Astrocyte (in vitro differentiated cells and primary cell): ENCODE results near the gene ANKRD52. TPM values are rescaled to one million over a fixed set of nuclear protein-coding genes. Genes with fewer than 3 reads are reported as not detected.
"Not testable (repeated sequence)": the region's sequence is repeated elsewhere in the genome, so short reads cannot be mapped to it uniquely, and the experiment has no call there.

ENCODE experiments used
- DNase-seq: peaks from one replicate; pipeline ENCODE4 v3.0.0-alpha.2; 2010; ENCODE audit warnings: low read depth
- FAIRE-seq: peaks from 2 replicates; lab custom pipeline; 2011; peaks lifted over from hg19 to GRCh38; lab: Jason Lieb, UNC
- H2AFZ ChIP-seq: 2 replicates; pipeline ENCODE4 v1.6.0; 2012; ENCODE audit warnings: low read depth, low read length, inconsistent platforms
- H3K27ac ChIP-seq: 2 replicates; pipeline ENCODE4 v1.5.1; 2011; ENCODE audit warnings: low read depth, low read length, inconsistent platforms
- H3K27me3 ChIP-seq: 2 replicates; pipeline ENCODE4 v1.6.0; 2011; ENCODE audit warnings: low read length, inconsistent platforms; ENCODE audit not compliant: insufficient read depth
- H3K36me3 ChIP-seq: 2 replicates; pipeline ENCODE4 v1.5.1; 2011; ENCODE audit warnings: low read length, inconsistent platforms; ENCODE audit not compliant: insufficient read depth
- H3K4me1 ChIP-seq: 2 replicates; pipeline ENCODE4 v1.5.1; 2011; ENCODE audit warnings: low read length, inconsistent platforms; ENCODE audit not compliant: insufficient read depth
- H3K4me2 ChIP-seq: 2 replicates; pipeline ENCODE4 v1.6.0; 2012; ENCODE audit warnings: low read length, inconsistent platforms
- H3K4me3 ChIP-seq: 2 replicates; pipeline ENCODE4 v1.5.1; 2011; ENCODE audit warnings: low read depth, mild to moderate bottlenecking, low read length, inconsistent platforms; ENCODE audit not compliant: insufficient read depth
- H3K79me2 ChIP-seq: 2 replicates; pipeline ENCODE4 v1.6.0; 2012; ENCODE audit warnings: mild to moderate bottlenecking, low read length, inconsistent platforms; ENCODE audit not compliant: insufficient read depth
- H3K9ac ChIP-seq: 2 replicates; pipeline ENCODE4 v1.6.0; 2012; ENCODE audit warnings: mild to moderate bottlenecking, low read length, inconsistent platforms
- H3K9me3 ChIP-seq: 2 replicates; pipeline ENCODE4 v1.5.1; 2012; ENCODE audit warnings: low read depth, mild to moderate bottlenecking, low read length, inconsistent platforms; ENCODE audit not compliant: insufficient read depth
- H4K20me1 ChIP-seq: 2 replicates; pipeline ENCODE4 v1.6.0; 2012; ENCODE audit warnings: low read length, inconsistent platforms; ENCODE audit not compliant: insufficient read depth
- H3K27ac Mint-ChIP-seq: one replicate; pipeline ENCODE4 v1.8.0; 2021; ENCODE audit warnings: mild to moderate bottlenecking, mixed read lengths; ENCODE audit not compliant: unreplicated experiment
- H3K27me3 Mint-ChIP-seq: one replicate; pipeline ENCODE4 v1.8.0; 2021; ENCODE audit warnings: low read depth, mixed read lengths; ENCODE audit not compliant: unreplicated experiment
- H3K36me3 Mint-ChIP-seq: one replicate; pipeline ENCODE4 v1.8.0; 2021; ENCODE audit warnings: low read depth, mixed read lengths; ENCODE audit not compliant: unreplicated experiment
- H3K4me1 Mint-ChIP-seq: one replicate; pipeline ENCODE4 v1.8.0; 2021; ENCODE audit warnings: low read depth, mixed read lengths; ENCODE audit not compliant: unreplicated experiment
- H3K4me3 Mint-ChIP-seq: one replicate; pipeline ENCODE4 v1.8.0; 2021; ENCODE audit warnings: mild to moderate bottlenecking, moderate library complexity, mixed read lengths; ENCODE audit not compliant: unreplicated experiment
- H3K9me3 Mint-ChIP-seq: one replicate; pipeline ENCODE4 v1.8.0; 2021; ENCODE audit warnings: mild to moderate bottlenecking, mixed read lengths; ENCODE audit not compliant: unreplicated experiment
- EZH2 ChIP-seq: IDR thresholded peaks from 2 replicates; pipeline ENCODE4 v1.6.1; 2012; ENCODE audit warnings: mild to moderate bottlenecking, low read length, inconsistent platforms; ENCODE audit not compliant: insufficient read depth
- total RNA-seq: library from RNA; stranded (reverse); gene quantifications from 2 replicates; pipeline ENCODE4 v1.2.1, GENCODE V29; 2021
- TF ChIP-seq, protein P1 (sequence below): IDR thresholded peaks from 2 replicates; pipeline ENCODE4 v1.5.1; 2011; ENCODE audit warnings: low read depth, mild to moderate bottlenecking, inconsistent platforms, low read length, moderate library complexity; ENCODE audit not compliant: insufficient read depth

Gene ANKRD52
- total RNA-seq, 1 donor from 2014 or later: 105 TPM

DNA sequence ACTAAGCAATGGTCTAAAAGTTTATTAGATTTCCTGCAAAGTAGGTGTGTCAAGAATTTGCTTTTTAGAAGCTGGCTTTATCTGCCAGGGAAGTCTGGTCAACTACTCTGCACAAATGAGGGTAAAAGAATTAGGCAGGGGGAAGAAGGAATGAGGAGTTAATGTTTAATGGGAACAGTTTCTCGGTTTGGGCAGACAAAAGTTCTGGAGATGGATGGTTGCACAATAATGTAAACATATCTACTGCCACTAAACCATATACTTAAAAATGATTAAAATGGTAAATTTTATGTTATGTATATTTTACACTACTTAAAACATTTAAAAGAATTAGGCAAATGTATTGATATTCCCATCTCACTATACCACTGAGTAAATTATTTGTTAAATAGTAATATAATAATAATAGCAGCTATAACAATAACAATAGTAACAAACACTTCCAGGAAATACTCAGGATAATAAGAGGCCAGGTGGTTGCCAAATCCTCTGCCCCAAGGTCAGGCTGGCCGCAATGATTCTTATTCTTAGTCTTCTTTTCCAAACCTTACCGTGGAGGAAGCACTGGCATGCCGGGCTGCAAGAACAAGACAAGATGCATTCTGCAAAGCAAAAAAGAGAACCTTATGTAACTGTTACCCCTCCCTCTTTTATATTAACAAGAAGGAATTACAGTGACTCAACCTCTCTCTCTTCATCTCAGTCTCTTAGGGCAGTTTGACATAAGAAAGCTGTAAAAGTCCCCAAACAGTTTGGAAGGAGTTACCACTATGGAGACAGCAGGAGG, 28.1 kb upstream of the ANKRD52 start:
- H3K9me3 ChIP-seq: no peaks in the 10 kb centered on the region
- peaks cover 42% of the 10 kb centered on the region for H4K20me1 ChIP-seq
- no peaks in the 10 kb centered on the region for H3K27me3 Mint-ChIP-seq
- no peaks in the 10 kb centered on the region for H3K9me3 Mint-ChIP-seq
- no peak overlapping the region for H3K4me2 ChIP-seq
- TF ChIP-seq, protein P1, sequence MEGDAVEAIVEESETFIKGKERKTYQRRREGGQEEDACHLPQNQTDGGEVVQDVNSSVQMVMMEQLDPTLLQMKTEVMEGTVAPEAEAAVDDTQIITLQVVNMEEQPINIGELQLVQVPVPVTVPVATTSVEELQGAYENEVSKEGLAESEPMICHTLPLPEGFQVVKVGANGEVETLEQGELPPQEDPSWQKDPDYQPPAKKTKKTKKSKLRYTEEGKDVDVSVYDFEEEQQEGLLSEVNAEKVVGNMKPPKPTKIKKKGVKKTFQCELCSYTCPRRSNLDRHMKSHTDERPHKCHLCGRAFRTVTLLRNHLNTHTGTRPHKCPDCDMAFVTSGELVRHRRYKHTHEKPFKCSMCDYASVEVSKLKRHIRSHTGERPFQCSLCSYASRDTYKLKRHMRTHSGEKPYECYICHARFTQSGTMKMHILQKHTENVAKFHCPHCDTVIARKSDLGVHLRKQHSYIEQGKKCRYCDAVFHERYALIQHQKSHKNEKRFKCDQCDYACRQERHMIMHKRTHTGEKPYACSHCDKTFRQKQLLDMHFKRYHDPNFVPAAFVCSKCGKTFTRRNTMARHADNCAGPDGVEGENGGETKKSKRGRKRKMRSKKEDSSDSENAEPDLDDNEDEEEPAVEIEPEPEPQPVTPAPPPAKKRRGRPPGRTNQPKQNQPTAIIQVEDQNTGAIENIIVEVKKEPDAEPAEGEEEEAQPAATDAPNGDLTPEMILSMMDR: no peak
- no peak for TF ChIP-seq EZH2
- peaks cover 47% of the 10 kb centered on the region for H3K36me3 ChIP-seq
- H2AFZ ChIP-seq: no peak overlapping the region
- H3K4me3 Mint-ChIP-seq: no peak overlapping the region
- FAIRE-seq (no peak), DNase-seq (no peak)
- H3K4me1 Mint-ChIP-seq: no peaks in the 10 kb centered on the region
- H3K79me2 ChIP-seq: peaks cover 36% of the 10 kb centered on the region
- no peak overlapping the region for H3K27ac Mint-ChIP-seq
- H3K4me3 ChIP-seq: no peak overlapping the region
- no peaks in the 10 kb centered on the region for H3K27me3 ChIP-seq
- H3K27ac ChIP-seq: no peak overlapping the region
- no peaks in the 10 kb centered on the region for H3K4me1 ChIP-seq
- H3K9ac ChIP-seq: no peak overlapping the region
- H3K36me3 Mint-ChIP-seq: peaks cover 13% of the 10 kb centered on the region

DNA sequence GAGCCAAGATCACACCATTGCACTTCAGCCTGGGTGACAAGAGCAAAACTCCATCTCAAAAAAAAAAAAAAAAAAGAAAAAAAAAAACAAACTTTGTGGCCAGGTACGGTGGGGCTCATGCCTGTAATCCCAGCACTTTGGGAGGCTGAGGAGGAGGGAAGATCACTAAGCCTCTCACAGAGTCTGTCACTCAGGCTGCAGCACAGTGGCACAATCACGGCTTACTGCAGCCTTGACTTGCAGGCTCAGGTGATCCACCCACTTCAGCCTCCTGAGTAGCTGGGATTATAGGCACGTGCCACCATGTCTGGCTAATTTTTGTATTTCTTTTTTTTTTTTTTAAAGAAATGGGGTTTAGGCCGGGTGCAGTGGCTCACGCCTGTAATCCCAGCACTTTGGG, 26.1 kb upstream of the ANKRD52 start:
- not testable (repeated sequence) for H3K9ac ChIP-seq, H3K4me1 ChIP-seq, DNase-seq, H3K4me3 Mint-ChIP-seq, H3K27me3 Mint-ChIP-seq, FAIRE-seq, H3K9me3 Mint-ChIP-seq, H3K9me3 ChIP-seq, H3K27me3 ChIP-seq, H2AFZ ChIP-seq, H3K27ac Mint-ChIP-seq, H3K4me2 ChIP-seq, H3K4me1 Mint-ChIP-seq, H3K27ac ChIP-seq, H3K4me3 ChIP-seq
- Histone ChIP-seq H3K36me3 (peaks cover 50% of the 10 kb centered on the region), H4K20me1 (peaks cover 31% of the 10 kb centered on the region), H3K79me2 (peaks cover 19% of the 10 kb centered on the region)
- peaks cover 19% of the 10 kb centered on the region for H3K36me3 Mint-ChIP-seq

DNA sequence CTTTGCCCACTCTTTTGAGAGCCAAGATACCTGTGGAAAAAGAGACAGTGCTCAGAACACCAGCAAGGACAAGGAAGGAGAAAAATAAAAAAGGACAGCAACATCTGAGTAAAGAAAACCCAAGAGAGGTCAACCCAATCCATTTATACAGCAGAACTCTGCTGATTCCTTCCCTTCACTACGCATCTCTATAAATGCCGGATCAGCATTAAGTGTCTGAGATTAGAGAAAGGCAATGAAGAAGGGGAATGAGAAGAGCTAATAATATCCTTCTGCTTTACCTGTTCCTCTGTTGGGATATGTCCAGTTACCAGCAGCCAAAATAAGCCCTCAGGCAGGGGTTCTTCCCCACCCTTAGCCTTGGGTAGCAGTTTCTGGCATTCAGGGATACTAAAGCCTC, 24.4 kb upstream of the ANKRD52 start:
- H4K20me1 ChIP-seq: peaks cover 16% of the 10 kb centered on the region
- peak overlapping the region; percentile 62 for H3K27ac Mint-ChIP-seq
- H3K27me3 Mint-ChIP-seq: no peaks in the 10 kb centered on the region
- no peak overlapping the region for H3K4me2 ChIP-seq
- DNase-seq (no peak), FAIRE-seq (no peak)
- H3K27me3 ChIP-seq: no peaks in the 10 kb centered on the region
- H2AFZ ChIP-seq: no peak overlapping the region
- peaks cover 45% of the 10 kb centered on the region for H3K36me3 ChIP-seq
- peaks cover 4% of the 10 kb centered on the region for H3K79me2 ChIP-seq
- peaks cover 22% of the 10 kb centered on the region for H3K36me3 Mint-ChIP-seq
- H3K4me3 ChIP-seq: no peak overlapping the region
- no peaks in the 10 kb centered on the region for H3K9me3 ChIP-seq
- no peak overlapping the region for H3K27ac ChIP-seq
- no peaks in the 10 kb centered on the region for H3K4me1 Mint-ChIP-seq
- H3K4me1 ChIP-seq: no peaks in the 10 kb centered on the region
- no peak overlapping the region for H3K4me3 Mint-ChIP-seq
- TF ChIP-seq EZH2: no peak
- TF ChIP-seq, protein P1: no peak
- H3K9me3 Mint-ChIP-seq: no peaks in the 10 kb centered on the region
- no peak overlapping the region for H3K9ac ChIP-seq
